Left hindlimb (tissue), 1 donor: ENCODE results near the gene PRDM16.

ENCODE experiments used
- DNase-seq: peaks from one replicate; pipeline ENCODE4 v3.0.0-alpha.2; 2018

Gene PRDM16

DNA sequence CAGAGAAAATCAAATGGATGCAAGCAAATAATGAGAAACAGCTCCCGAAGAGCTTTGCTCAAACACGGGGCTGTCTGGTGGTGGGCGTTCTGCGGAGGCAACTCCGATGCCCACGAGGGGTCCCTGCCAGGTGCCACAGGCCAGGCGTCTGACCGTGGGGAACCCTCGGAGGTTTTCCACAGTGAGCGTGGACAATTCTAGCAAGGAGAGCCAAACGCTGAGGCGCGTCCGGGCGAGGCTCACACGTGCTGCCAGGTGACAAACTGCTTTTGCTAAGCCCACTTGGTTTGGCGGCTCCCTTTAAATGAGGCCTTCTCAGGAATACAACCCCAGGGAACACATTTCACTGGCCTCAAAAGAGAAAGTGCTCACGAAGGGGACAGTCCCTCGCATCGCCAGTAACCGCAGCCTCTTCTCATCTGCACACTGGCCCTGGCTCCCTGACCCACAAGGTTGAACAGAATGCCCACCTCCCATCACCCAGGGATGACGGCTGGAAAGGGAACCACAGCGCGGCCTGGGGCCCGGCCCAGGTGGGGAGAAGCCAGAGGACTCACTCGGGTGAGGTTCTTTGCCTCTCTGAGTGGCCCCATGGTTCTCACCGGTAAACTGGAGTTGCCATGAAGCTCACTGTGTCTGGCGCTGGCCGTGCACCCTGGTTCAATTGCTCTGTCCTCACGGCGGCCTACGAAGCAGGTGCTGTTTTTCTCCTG is 97.4 kb downstream of the PRDM16 start:
- no peak for DNase-seq

DNA sequence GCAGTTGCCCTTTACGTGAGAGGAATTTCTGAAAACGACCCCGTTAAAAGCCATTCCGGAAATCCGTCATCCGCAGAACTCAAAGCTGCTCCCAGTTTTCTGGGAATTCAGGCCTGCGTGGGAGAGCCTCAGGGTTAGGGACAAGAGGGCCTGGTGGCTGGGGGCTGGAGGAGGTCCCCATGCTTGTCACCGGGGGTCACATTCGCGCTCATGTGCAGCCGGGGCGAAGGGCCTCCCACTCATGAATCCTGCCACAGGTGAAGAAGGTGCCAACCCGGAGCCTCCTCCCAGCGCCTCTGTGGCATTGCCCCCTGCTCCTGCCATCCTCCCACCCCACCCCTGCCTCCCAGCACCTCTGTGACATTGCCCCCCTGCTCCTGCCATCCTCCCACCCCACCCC is 98.3 kb downstream of the PRDM16 start:
- DNase-seq: no peak

- no peak for DNase-seq
Measured at GRCh38 chr1:3168678-3169077, 99.7 kb downstream of the PRDM16 start.

DNA sequence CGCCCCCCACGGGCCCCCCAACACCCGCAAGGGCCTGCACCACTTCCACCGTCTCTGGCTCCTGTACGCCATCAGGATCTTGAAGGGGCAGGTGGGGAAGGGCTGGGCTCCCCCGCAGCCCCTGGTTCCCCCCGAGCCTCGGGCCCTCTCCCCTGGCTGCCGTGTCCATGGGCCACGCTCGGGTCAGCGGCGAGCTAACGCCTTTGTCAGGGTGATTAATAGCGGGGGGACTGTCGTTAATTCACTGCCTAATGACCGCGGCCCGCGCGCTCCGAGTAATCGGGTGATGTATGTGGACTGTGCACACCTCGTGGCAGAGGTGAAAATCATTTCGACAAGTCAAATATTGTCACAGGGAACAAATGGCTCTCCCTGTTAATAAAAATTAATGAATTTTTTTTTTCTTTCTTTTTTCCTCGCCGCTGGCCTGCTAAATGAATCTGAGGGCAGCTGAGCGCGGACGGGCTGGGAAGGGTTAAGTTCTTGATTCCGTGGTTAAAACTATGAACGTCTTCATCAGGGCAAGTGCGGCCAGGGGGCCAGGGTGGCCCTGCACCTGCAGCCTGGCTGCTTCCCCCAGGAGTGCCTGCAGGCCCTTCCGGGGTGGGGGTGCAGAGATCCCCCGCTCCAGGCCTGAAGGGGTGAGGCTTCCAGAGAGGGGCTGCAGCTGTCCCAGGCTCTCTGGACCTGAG is 100.8 kb downstream of the PRDM16 start:
- no peak for DNase-seq

- DNase-seq: peak; percentile 84
Measured at GRCh38 chr1:3170561-3171453, 101.8 kb downstream of the PRDM16 start.

DNA sequence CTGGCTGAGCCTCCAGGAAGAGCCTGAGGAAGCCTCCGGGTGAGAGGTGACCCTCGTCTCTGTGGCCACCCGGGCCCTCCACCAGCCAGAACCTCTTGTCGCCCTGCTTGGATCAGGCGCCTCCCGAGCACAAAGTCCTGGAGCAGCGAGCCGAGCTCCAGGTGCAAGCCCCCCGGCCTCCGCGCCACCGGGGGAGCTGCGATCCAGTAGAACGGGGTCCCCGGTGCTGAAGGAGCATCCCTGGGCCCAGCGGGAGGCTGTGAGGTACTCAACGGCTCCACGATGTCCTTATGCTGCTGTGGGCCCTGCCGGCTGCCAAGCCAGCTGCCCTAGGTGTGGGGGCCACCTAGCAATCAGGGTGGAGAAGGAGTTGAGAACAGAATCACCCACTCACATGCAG is 102.8 kb downstream of the PRDM16 start:
- no peak for DNase-seq

- no peak for DNase-seq
Measured at GRCh38 chr1:3172431-3173380, 103.7 kb downstream of the PRDM16 start.

- DNase-seq: no peak
Measured at GRCh38 chr1:3173381-3173980, 104.5 kb downstream of the PRDM16 start.

DNA sequence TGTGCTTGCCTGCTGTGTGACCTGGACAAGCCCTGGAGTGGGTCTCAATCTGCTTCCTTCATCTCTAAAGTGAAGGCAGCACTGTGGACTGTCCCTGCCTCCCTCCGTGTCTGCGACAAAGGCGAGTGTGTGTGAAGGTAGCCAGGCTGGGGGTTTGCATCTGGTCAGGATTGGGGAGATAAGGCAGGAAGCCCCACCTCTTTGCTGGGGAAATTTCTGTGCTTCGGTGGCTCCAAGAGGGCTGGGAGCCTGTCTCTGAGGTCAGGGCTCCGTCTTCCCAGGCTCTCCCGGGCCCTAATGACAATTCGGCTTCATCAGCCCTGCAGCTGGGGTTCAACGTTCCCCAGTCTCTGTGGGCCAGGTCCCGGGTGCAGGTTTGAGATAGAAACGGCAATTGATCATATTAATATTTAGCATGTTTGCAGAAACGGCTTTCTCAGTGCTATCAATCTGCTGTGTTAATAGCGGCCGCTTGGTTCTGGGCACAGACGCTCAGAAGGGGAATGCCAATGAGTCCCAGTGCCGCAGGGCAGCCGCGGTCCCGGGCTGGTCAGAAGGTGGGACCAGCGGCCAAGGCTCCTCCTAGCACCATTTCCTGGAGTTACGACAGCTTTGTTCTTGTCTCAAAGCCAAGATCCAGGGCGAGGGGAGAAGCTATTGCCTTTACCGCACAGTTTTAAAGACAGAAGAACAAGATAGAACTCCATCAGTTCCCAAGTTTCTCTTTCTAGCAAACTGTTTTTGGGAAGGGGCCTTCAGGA is 105.7 kb downstream of the PRDM16 start:
- no peak for DNase-seq

- no peak for DNase-seq
Measured at GRCh38 chr1:3175486-3175885, 106.5 kb downstream of the PRDM16 start.

- DNase-seq: no peak
Measured at GRCh38 chr1:3176028-3176427, 107.0 kb downstream of the PRDM16 start.

DNA sequence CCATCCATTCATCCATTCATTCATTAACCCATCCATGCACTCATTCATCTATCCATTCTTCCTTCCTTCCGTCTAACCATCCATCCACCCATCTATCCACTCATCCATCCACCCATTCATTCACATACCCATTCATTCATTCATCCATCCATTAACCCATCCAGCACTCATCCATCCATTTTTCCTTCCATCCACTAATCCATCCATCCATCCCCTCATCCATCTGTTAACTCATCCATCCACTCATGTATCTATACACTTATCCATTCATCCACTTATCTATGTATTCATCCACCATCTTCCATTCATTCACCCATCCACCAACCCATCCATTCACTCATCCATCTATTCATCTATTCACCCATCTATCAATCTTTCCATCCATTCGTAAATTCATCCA is 107.8 kb downstream of the PRDM16 start:
- DNase-seq: no peak

- DNase-seq: no peak
Measured at GRCh38 chr1:3178279-3178678, 109.3 kb downstream of the PRDM16 start.

- no peak for DNase-seq
Measured at GRCh38 chr1:3179471-3179870, 110.5 kb downstream of the PRDM16 start.

GRCh38 chr1:3180915-3181314 is 111.9 kb downstream of the PRDM16 start:
- DNase-seq: no peak

DNA sequence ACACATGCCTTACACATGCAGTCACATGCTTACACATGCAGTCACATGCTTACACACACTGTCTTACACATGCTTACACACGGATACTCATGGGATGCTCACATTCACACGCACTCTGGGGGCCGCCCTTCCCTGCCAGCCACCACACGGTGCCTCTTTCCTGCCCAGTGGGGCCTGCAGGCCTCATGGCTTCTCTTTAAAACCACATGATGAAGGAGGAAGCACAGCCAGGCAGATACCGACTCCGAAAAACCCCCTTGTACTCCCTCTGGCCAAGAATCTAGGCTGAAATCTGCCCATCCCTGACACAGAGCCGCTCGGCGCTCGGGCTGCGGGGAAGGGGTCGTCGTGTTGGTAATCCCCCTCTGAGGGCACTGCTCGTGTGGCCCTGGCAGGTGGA is 113.0 kb downstream of the PRDM16 start:
- no peak for DNase-seq

DNA sequence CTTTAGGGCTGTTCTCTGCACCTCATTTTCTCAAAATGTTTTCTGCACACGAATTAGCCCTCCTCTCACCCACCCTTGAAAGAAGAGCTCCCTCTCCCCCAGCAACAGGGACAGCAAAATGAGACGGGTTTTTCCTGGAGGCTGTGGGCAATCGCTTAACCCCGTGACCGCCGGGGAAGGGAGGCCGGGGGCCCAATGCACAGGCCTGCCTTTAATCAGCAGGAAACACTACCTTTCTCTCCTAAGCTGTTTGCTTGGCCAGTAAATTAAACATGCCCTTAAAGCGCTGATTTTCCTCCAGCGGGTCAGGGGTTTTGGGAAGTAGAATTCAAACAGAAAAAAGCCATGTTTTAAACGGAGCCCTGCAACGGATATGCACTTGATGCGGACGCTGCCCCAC is 114.4 kb downstream of the PRDM16 start:
- no peak for DNase-seq

GRCh38 chr1:3183813-3184212 is 114.8 kb downstream of the PRDM16 start:
- no peak for DNase-seq

DNA sequence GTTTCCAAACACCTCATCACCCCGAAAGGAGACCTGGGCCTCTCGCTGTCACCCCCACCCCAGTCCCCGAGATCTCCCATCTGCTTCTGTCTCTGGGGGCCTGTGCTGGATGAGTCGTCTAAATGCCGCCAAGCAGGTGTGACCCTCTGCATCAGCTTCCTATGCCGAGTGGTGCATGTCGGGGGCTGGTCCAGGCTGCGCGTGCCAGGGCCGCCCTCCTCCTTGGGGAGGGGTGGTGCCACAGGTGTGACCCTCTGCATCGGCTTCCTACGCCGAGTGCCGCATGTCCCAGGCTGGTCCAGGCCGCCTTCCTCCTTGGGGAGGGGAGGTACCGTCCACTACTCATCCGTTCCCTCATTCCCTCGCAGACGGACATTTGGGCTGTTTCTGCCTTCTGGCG is 115.7 kb downstream of the PRDM16 start:
- DNase-seq: no peak

DNA sequence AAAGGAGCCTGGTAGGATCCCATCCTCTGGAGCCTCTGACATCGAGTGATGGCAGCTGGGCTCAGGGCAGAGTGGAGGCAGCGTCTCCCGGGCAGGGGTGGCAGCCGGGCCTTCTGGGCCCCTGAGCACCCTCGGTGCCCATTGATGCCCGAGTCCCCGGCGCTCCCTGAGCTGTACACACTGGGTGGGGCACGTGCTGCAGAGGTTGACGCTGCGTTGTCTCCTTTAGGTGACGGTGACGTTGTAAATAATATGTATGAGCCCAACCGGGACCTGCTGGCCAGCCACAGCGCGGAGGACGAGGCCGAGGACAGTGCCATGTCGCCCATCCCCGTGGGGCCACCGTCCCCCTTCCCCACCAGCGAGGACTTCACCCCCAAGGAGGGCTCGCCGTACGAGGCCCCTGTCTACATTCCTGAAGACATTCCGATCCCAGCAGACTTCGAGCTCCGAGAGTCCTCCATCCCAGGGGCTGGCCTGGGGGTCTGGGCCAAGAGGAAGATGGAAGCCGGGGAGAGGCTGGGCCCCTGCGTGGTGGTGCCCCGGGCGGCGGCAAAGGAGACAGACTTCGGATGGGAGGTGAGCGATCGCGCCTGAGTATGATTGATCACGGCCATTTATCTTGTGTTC is 117.0 kb downstream of the PRDM16 start:
- no peak for DNase-seq

- peak; percentile 73 for DNase-seq
Measured at GRCh38 chr1:3186526-3186921, 117.5 kb downstream of the PRDM16 start.
